ENCODE measurements around the gene IL3. TPM values are rescaled to one million over a fixed set of nuclear protein-coding genes. Genes with fewer than 3 reads are reported as not detected.

The IL3 gene
- total RNA-seq (ENCODE audit: low replicate concordance): not detected in 2 replicates

GRCh38 chr5:132060501-132061161 lies at the start of gene IL3:
Gene IL3 (plus strand): TSS chr5:132060655. CDS start chr5:132060707, 52 bp downstream.

DNA sequence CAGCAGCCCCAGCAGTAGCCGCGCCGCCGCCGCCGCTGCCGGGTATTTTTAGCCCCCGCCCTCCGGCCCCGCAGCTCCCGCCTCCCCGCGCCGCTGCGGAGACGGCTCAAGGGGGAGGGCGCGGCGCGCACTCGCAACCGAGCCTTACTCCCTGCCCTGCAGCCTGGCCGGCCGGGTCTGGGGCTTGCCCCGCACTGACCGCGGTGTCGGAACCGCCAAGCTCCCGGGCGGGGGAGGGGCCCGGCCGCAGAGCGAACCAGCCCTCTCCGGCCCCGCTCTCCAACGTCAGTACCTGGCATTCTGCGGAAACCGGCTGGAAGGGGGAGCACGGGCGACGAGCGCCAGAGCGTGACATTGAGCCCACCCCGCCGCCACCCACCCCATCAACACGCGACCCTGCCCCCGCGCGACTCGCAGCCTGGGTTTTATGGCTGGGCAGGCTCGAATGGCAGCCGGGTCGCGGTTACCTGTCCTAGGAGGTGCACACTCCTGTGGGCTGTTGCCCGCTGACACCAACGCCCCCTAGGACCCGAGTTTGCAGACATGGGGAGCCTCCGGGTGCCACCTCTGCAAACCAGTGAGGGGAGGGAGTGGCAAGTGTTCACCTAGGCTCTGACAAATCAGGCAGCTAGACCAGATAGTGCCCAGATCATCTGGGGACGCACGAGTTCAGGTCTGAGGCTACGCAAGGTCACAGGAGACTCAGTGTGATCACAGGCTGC lies 48.7 kb upstream of the IL3 start, which contains the start of gene ACSL6:
TSS of gene ACSL6 (minus strand) at position 37 of the 722 bp plus-strand sequence. CDS start 105 bp downstream, outside the sequence.

GRCh38 chr5:132073231-132074013 lies 13.0 kb downstream of the IL3 start, which contains the start of gene CSF2:
Gene CSF2 (plus strand): TSS chr5:132073789. CDS start chr5:132073824, 35 bp downstream.

Other genes with a start within 250 kb of the IL3 start
- not detected in 2 replicates for gene MEIKIN, start 115.0 kb upstream of the IL3 start, total RNA-seq (ENCODE audit: low replicate concordance)
- gene ACSL6, start 49.0 kb upstream of the IL3 start, total RNA-seq (ENCODE audit: low replicate concordance): 0.12 TPM in 1 of 2 replicates, not detected in the other
- not detected in 2 replicates for gene CSF2, start 13.1 kb downstream of the IL3 start, total RNA-seq (ENCODE audit: low replicate concordance)
- 256 and 317 TPM in 2 replicates for gene P4HA2, start 167.2 kb downstream of the IL3 start, total RNA-seq (ENCODE audit: low replicate concordance)
- 17.3 and 34.6 TPM in 2 replicates for gene PDLIM4, start 197.0 kb downstream of the IL3 start, total RNA-seq (ENCODE audit: low replicate concordance)
- gene SLC22A4, start 233.7 kb downstream of the IL3 start, total RNA-seq (ENCODE audit: low replicate concordance): 1.5 and 3.8 TPM in 2 replicates